Endothelial cell of umbilical vein (primary cell): Measurements from ENCODE around the gene PLEKHJ1. TPM values are rescaled to one million over a fixed set of nuclear protein-coding genes. Genes with fewer than 3 reads are reported as not detected.

Source experiments
- BruUV-seq: library from RNA; stranded (reverse); fragments of 400-500 nt; replicated peaks from 2 replicates; lab custom pipeline; 2021; lab: Mats Ljungman, UMichigan
- CTCF ChIA-PET: fragments of 300-600, 350-600 bp; sonication (Branson Sonifier 250); formaldehyde crosslinking; loops from one replicate; lab custom pipeline; 2021; ENCODE audit warnings: antibody characterized with exemption, inconsistent platforms; lab: Charles Lee
- POLR2A ChIA-PET: fragments of 300-600, 350-600 bp; sonication (Branson Sonifier 250); formaldehyde crosslinking; loops from one replicate; lab custom pipeline; 2021; ENCODE audit warnings: antibody characterized with exemption, inconsistent platforms; lab: Charles Lee
- DNase-seq: peaks from one replicate; pipeline ENCODE4 v3.0.0-alpha.2; 2011; ENCODE audit warnings: low read depth, low spot score
- FAIRE-seq: peaks from 2 replicates; lab custom pipeline; 2011; peaks lifted over from hg19 to GRCh38; lab: Jason Lieb, UNC
- H2AFZ ChIP-seq: 2 replicates; pipeline ENCODE4 v1.6.0; 2012; ENCODE audit warnings: low read depth, low read length, control low read depth, inconsistent platforms
- H3K27ac ChIP-seq: 2 replicates; pipeline ENCODE4 v1.5.1; 2011; ENCODE audit warnings: low read depth, mild to moderate bottlenecking, control low read depth, low read length, moderate library complexity; ENCODE audit not compliant: insufficient read depth
- H3K27me3 ChIP-seq, 2 experiments: 2 replicates each; pipeline versions ENCODE4 v1.6.0 to v1.6.1; 2011; ENCODE audit warnings: low read length in 2 of 2, mixed read lengths in 1 of 2; ENCODE audit not compliant: control insufficient read depth in 2 of 2, insufficient read depth in 2 of 2
- H3K36me3 ChIP-seq, 2 experiments: 2 replicates in 1 of 2; 3 replicates in 1 of 2; pipeline ENCODE4 v1.5.1; 2011; ENCODE audit warnings: low read length in 2 of 2, mild to moderate bottlenecking in 1 of 2, moderate library complexity in 1 of 2; ENCODE audit not compliant: control insufficient read depth in 2 of 2, insufficient read depth in 2 of 2; ENCODE audit errors: extremely low read depth in 1 of 2
- H3K4me1 ChIP-seq: 3 replicates; pipeline ENCODE4 v1.5.1; 2011; ENCODE audit warnings: mild to moderate bottlenecking, low read length; ENCODE audit not compliant: control insufficient read depth, insufficient read depth; ENCODE audit errors: extremely low read depth
- H3K4me2 ChIP-seq: 2 replicates; pipeline ENCODE4 v1.6.1; 2011; ENCODE audit warnings: low read length, control low read depth, mixed read lengths; ENCODE audit not compliant: insufficient read depth
- H3K4me3 ChIP-seq, 3 experiments: fragments of 200-600 bp in 1 of 3; sonication (generic), shearing (Covaris generic) in 1 of 3; replicated peaks in 1 of 3; 2 replicates each; pipeline ENCODE4 v1.5.1; 2011 to 2016; ENCODE audit warnings: control low read depth in 3 of 3, low read length in 3 of 3, mild to moderate bottlenecking in 2 of 3, inconsistent platforms in 1 of 3, low read depth in 1 of 3, moderate library complexity in 1 of 3; ENCODE audit not compliant: insufficient read depth in 1 of 3
- H3K79me2 ChIP-seq: 2 replicates; pipeline ENCODE4 v1.6.0; 2012; ENCODE audit warnings: low read length, inconsistent platforms; ENCODE audit not compliant: control insufficient read depth, insufficient read depth
- H3K9ac ChIP-seq: replicated peaks from 2 replicates; pipeline ENCODE3; 2011; ENCODE audit warnings: low read length, control low read depth; ENCODE audit not compliant: insufficient read depth; ENCODE audit errors: extremely low read depth
- H3K9me1 ChIP-seq: replicated peaks from 3 replicates; pipeline ENCODE4 v1.6.0; 2011; ENCODE audit warnings: mild to moderate bottlenecking, low read length; ENCODE audit not compliant: control insufficient read depth, insufficient read depth; ENCODE audit errors: extremely low read depth
- H3K9me3 ChIP-seq: replicated peaks from 2 replicates; pipeline ENCODE4 v1.5.1; 2012; ENCODE audit warnings: low read length, inconsistent platforms; ENCODE audit not compliant: control insufficient read depth, insufficient read depth
- H4K20me1 ChIP-seq: replicated peaks from 2 replicates; pipeline ENCODE3; 2011; ENCODE audit warnings: mild to moderate bottlenecking, low read length; ENCODE audit not compliant: control insufficient read depth, insufficient read depth; ENCODE audit errors: extremely low read depth
- CTCF ChIP-seq, 2 donors: IDR thresholded peaks; 1 replicate in 1 of 2; 2 replicates in 1 of 2; pipeline ENCODE4 v1.5.1; 2011; ENCODE audit warnings: low read length in 2 of 2, mild to moderate bottlenecking in 2 of 2, moderate library complexity in 2 of 2, control low read depth in 1 of 2, inconsistent platforms in 1 of 2, low read depth in 1 of 2; ENCODE audit not compliant: insufficient read depth in 1 of 2; ENCODE audit errors: extremely low read depth in 1 of 2
- EZH2 ChIP-seq: IDR thresholded peaks from 2 replicates; pipeline ENCODE4 v1.6.1; 2012; ENCODE audit warnings: borderline replicate concordance, low read depth, mild to moderate bottlenecking, moderate library complexity, low read length, inconsistent platforms; ENCODE audit not compliant: severe bottlenecking
- FOS ChIP-seq: IDR thresholded peaks from 2 replicates; pipeline ENCODE4 v1.6.1; 2011; ENCODE audit warnings: mild to moderate bottlenecking, low read length, moderate library complexity, borderline replicate concordance; ENCODE audit not compliant: insufficient read depth
- GATA2 ChIP-seq: IDR thresholded peaks from 2 replicates; pipeline ENCODE4 v1.7.0; 2011; ENCODE audit warnings: low read depth, mild to moderate bottlenecking, moderate library complexity, mixed read lengths, low read length; ENCODE audit not compliant: insufficient read length, insufficient read depth
- JUN ChIP-seq: IDR thresholded peaks from 2 replicates; pipeline ENCODE4 v1.6.1; 2011; ENCODE audit warnings: borderline replicate concordance, low read depth; ENCODE audit not compliant: insufficient read length, insufficient read depth
- MYC ChIP-seq: IDR thresholded peaks from one replicate; pipeline ENCODE4 v1.6.1; 2011; ENCODE audit warnings: mild to moderate bottlenecking, low read depth, low read length
- POLR2A ChIP-seq: IDR thresholded peaks from 2 replicates; pipeline ENCODE4 v1.6.1; 2012; ENCODE audit warnings: low read depth, mild to moderate bottlenecking, control low read depth, low read length
- POLR2AphosphoS5 ChIP-seq: IDR thresholded peaks from 2 replicates; pipeline ENCODE4 v1.6.1; 2012; ENCODE audit warnings: low read depth, mild to moderate bottlenecking, control low read depth, low read length, moderate library complexity; ENCODE audit not compliant: insufficient read depth
- dilution Hi-C: fragments of 300-500 bp; cut with MboI; formaldehyde crosslinking; loops from one replicate; pipeline ENCODE4 v1.15.0; 2019; ENCODE audit warnings: low sequenced_read_pairs; ENCODE audit not compliant: extremely low pct_ligation_motif_present
- intact Hi-C: fragments of 100-400 bp; cut with micrococcal nuclease; formaldehyde crosslinking; loops from one replicate; pipeline ENCODE4 v1.10.0; 2022
- polyA plus RNA-seq, 4 experiments: library from polyadenylated mRNA; depleted of rRNA in 3 of 4; stranded (reverse) in 3 of 4; unstranded in 1 of 4; fragments of >200 nt; gene quantifications; 2 replicates each; pipeline versions ENCODE4 v1.2.1 to v1.2.3, GENCODE V29; 2011 to 2012; ENCODE audit warnings: missing spikeins in 1 of 4
- total RNA-seq: library from RNA; stranded (reverse); gene quantifications from 2 replicates; pipeline ENCODE4 v1.2.3, GENCODE V29; 2021
- TF ChIP-seq, protein P1 (sequence below): IDR thresholded peaks from 2 replicates; pipeline ENCODE4 v1.6.1; 2011; ENCODE audit not compliant: insufficient read depth, insufficient read length

Gene PLEKHJ1
- total and polyA plus RNA-seq, 2 donors (not counting 3 experiments of a cell fraction or from before 2014, with no cell fraction given): 82.4 to 115 TPM

DNA sequence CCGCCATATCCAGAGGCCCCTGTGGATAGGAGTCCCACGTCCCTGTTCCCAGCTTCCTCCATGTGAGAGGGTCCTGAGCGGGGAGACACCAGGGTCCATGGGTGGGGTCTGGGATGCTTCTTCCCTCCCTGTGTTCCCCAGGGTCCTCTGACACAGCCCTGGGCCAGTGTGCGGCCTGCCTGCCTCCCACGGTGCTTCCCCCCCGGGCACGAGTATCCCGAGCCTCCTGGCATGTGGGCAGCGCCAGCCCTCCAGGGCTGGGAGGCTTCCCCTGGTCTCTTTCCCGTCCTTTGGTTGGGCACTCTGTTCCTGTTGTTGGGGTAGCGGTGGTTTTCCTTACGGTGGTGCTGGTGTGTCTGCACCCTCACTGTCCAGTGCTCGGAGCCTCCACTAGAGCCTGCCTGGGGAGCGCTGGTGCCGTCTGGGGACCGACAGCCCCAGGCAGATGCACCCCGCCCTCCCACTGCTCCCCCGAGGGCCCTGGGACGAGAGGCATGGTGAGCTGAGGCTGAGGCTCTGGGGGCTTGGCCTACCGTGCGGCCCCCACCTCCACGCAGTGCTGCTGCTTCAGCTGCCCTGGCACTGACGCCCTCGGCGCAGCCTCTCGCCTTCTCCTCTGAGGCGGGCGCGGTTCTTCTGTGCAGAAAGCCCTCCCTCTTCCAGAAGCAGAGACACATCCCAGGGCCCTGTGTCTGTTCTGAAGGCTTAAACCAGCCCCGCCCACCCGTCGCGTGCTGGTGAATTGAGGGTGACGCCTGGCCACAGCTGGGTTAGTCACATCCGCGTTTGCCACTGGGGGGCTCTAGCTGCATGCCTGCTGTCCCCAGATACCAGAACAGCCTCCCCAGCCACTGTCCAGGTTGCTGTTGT is 27.9 kb downstream of the PLEKHJ1 start:
- Histone ChIP-seq H3K27me3 (no peaks in the 10 kb centered on the region), H3K4me1 (peaks cover 7% of the 10 kb centered on the region), H3K9ac (no peak overlapping the region), H3K9me1 (no peaks in the 10 kb centered on the region), H3K9me3 (no peaks in the 10 kb centered on the region), H3K79me2 (no peaks in the 10 kb centered on the region), H4K20me1 (no peaks in the 10 kb centered on the region), H2AFZ (no peak overlapping the region), H3K4me3 (no peak overlapping the region), H3K27ac (no peak overlapping the region), H3K36me3 (peaks cover 5 to 38% of the 10 kb centered on the region in 2 experiments), H3K4me2 (no peak overlapping the region)
- intact Hi-C loops: loop anchor here (5.0 kb wide), 1 partner anchor 41 kb away; no protein-coding TSS in a partner anchor
- peak; percentile 53 for DNase-seq
- BruUV-seq: no TSS peak
- dilution Hi-C loops: no loop called here
- TF ChIP-seq JUN (no peak), CTCF (IDR thresholded peaks at IDR 0.05; ENCODE audit: extremely low read depth in 1 of 2, insufficient read depth in 1 of 2, low read depth in 1 of 2, low read length in 2 of 2) (peak in 1 of 2 donors; percentile 44)
- FAIRE-seq: peak; percentile 81
- ChIA-PET CTCF (interaction anchor here (0.6 to 1.9 kb wide), 6 partner anchors 9 to 451 kb away, joined by 3 to 13 read pairs (median 4); no protein-coding TSS in a partner anchor), POLR2A (no interaction called here)

GRCh38 chr19:2207008-2207407 is 29.1 kb downstream of the PLEKHJ1 start:
- Histone ChIP-seq H3K9me3 (no peaks in the 10 kb centered on the region), H3K4me3 (no peak overlapping the region), H2AFZ (no peak overlapping the region), H4K20me1 (no peaks in the 10 kb centered on the region), H3K9me1 (no peaks in the 10 kb centered on the region), H3K4me2 (no peak overlapping the region), H3K36me3 (peaks cover 2 to 35% of the 10 kb centered on the region in 2 experiments), H3K4me1 (peaks cover 7% of the 10 kb centered on the region), H3K27ac (no peak overlapping the region), H3K9ac (no peak overlapping the region), H3K27me3 (no peaks in the 10 kb centered on the region), H3K79me2 (no peaks in the 10 kb centered on the region)
- ChIA-PET POLR2A (no interaction called here), CTCF (no interaction called here)
- no peak for FAIRE-seq
- dilution Hi-C loops: no loop called here
- no TSS peak for BruUV-seq
- no peak for DNase-seq
- intact Hi-C loops: loop anchor here (5.0 kb wide), 1 partner anchor 40 kb away; no protein-coding TSS in a partner anchor
- TF ChIP-seq EZH2 (no peak), JUN (no peak), POLR2A (no peak), MYC (no peak), CTCF (IDR thresholded peaks at IDR 0.05; ENCODE audit: extremely low read depth in 1 of 2, insufficient read depth in 1 of 2, low read depth in 1 of 2, low read length in 2 of 2) (no peak), POLR2AphosphoS5 (no peak), GATA2 (no peak), FOS (no peak)
- TF ChIP-seq, protein P1, sequence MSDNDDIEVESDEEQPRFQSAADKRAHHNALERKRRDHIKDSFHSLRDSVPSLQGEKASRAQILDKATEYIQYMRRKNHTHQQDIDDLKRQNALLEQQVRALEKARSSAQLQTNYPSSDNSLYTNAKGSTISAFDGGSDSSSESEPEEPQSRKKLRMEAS: no peak
